GM12892 (cell line): ENCODE measurements around the gene LAMA3.

ENCODE experiments used
- DNase-seq: peaks from one replicate; pipeline ENCODE4 v3.0.0; 2011; ENCODE audit not compliant: insufficient read length
- FAIRE-seq: peaks from 2 replicates; lab custom pipeline; 2011; peaks lifted over from hg19 to GRCh38; lab: Jason Lieb, UNC
- POLR2A ChIP-seq: IDR thresholded peaks from 2 replicates; pipeline ENCODE4 v1.6.1; 2011; ENCODE audit warnings: low read depth, low read length, control low read depth
- POLR2AphosphoS5 ChIP-seq: IDR thresholded peaks from 2 replicates; pipeline ENCODE4 v1.6.1; 2011; ENCODE audit warnings: low read depth, low read length, control low read depth
- TAF1 ChIP-seq: IDR thresholded peaks from 2 replicates; pipeline ENCODE4 v1.6.1; 2011; ENCODE audit warnings: low read depth, mild to moderate bottlenecking, control low read depth, low read length, borderline replicate concordance

The LAMA3 gene

GRCh38 chr18:23922939-23923338, 233.7 kb downstream of the LAMA3 start:
- FAIRE-seq = no peak
- TF ChIP-seq POLR2A (no peak), TAF1 (no peak), POLR2AphosphoS5 (no peak)
- DNase-seq = no peak

GRCh38 chr18:23924813-23925212, 235.6 kb downstream of the LAMA3 start:
- no peak for FAIRE-seq
- TF ChIP-seq POLR2AphosphoS5 (no peak), TAF1 (no peak), POLR2A (no peak)
- no peak for DNase-seq

GRCh38 chr18:23926571-23926970, 237.3 kb downstream of the LAMA3 start:
- TF ChIP-seq POLR2AphosphoS5 (no peak), POLR2A (no peak), TAF1 (no peak)
- DNase-seq = no peak
- FAIRE-seq = no peak

- TF ChIP-seq POLR2A = no peak
- no peak for TF ChIP-seq POLR2AphosphoS5
- no peak for TF ChIP-seq TAF1
- FAIRE-seq (no peak), DNase-seq (no peak)
Observed at GRCh38 chr18:23927821-23928746, 238.8 kb downstream of the LAMA3 start.

GRCh38 chr18:23929362-23929930, 240.2 kb downstream of the LAMA3 start:
- no peak for FAIRE-seq
- DNase-seq = no peak
- no peak for TF ChIP-seq TAF1
- no peak for TF ChIP-seq POLR2A
- TF ChIP-seq POLR2AphosphoS5 = no peak

GRCh38 chr18:23930002-23930401, 240.7 kb downstream of the LAMA3 start:
- DNase-seq (no peak), FAIRE-seq (no peak)
- TF ChIP-seq TAF1 (no peak), POLR2A (no peak), POLR2AphosphoS5 (no peak)

GRCh38 chr18:23932385-23933067, 243.3 kb downstream of the LAMA3 start:
- no peak for DNase-seq
- TF ChIP-seq POLR2AphosphoS5 (no peak), POLR2A (no peak), TAF1 (no peak)
- no peak for FAIRE-seq

- FAIRE-seq = no peak
- TF ChIP-seq POLR2AphosphoS5 (no peak), TAF1 (no peak), POLR2A (no peak)
- no peak for DNase-seq
Observed at GRCh38 chr18:23933407-23933806, 244.2 kb downstream of the LAMA3 start.

GRCh38 chr18:23934252-23934651, 245.0 kb downstream of the LAMA3 start:
- DNase-seq (no peak), FAIRE-seq (peak; percentile 83)
- TF ChIP-seq TAF1 (no peak), POLR2A (no peak)

GRCh38 chr18:23934863-23935262, 245.6 kb downstream of the LAMA3 start:
- TF ChIP-seq POLR2AphosphoS5 = no peak
- no peak for TF ChIP-seq POLR2A
- TF ChIP-seq TAF1 = no peak
- DNase-seq (no peak), FAIRE-seq (peak; percentile 38)

GRCh38 chr18:23935804-23936203, 246.6 kb downstream of the LAMA3 start:
- FAIRE-seq (no peak), DNase-seq (no peak)
- TF ChIP-seq TAF1 (no peak), POLR2AphosphoS5 (no peak), POLR2A (no peak)
